GM18861 (cell line): ENCODE data around the gene BEX2.
A peak's percentile ranks its signal among the peaks of the same experiment; 100 is the strongest.
"Not testable (repeated sequence)": the region's sequence is repeated elsewhere in the genome, so short reads cannot be mapped to it uniquely, and the experiment has no call there.

ENCODE experiments used
- ATAC-seq: cut with Tn5 transposase; IDR thresholded peaks from one replicate; pipeline ENCODE4 v1.9.1; 2021; ENCODE audit not compliant: unreplicated experiment

The BEX2 gene

GRCh38 chrX:103310555-103311398 lies at the start of gene BEX2:
BEX2 (minus strand) TSS chrX:103310990; CDS start chrX:103309976, 1,014 bp downstream.
- peak; percentile 87 for ATAC-seq

DNA sequence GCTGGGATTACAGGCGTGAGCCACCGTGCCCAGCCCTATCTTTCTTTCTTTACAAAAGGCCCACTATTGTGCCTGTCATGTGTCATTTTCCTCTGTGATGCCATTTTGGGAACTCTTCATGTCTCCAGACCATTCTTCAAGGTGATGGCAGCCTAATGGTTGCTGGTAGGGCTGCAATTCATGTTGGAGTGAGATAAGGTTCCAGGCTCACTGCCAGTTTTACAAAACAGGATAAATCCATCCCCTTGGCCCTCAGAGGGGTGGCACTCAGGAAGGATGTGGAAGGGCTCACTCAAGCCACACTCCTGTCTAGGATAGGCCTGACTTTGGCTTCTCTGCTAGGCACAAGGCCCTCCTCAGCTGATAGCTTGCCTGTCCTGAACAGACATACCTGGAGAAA lies 49.3 kb upstream of the BEX2 start:
- ATAC-seq, result no peak

- ATAC-seq, result not testable (repeated sequence)
Measured at GRCh38 chrX:103359605-103360004, 48.8 kb upstream of the BEX2 start.

- ATAC-seq, result no peak
Measured at GRCh38 chrX:103357871-103358270, 47.1 kb upstream of the BEX2 start.

DNA sequence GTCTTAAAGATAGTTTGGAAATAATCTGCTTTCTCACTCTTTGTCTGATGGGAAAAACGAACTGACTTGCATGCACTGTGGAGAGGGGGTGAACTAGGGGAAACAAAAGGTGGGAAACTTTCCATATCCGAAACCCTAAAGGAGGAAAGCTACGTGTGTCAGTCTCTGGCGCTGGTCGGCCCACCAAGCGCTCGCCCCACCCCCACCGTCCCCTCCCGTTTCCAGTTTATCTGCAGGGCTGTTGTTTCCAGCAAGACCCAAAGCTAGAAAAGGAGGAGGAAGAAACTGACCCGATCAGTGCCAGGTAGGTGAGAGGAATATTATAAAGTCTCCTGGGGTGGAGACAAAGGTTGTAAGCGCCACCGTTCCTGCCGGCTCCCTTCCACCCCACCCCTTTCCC lies 46.1 kb upstream of the BEX2 start:
- no peak for ATAC-seq

GRCh38 chrX:103356130-103356798 lies 45.5 kb upstream of the BEX2 start, which contains the start of gene TCEAL9:
TCEAL9 (plus strand) TSS chrX:103356506; CDS start chrX:103357685, 1,179 bp downstream.
- no peak for ATAC-seq

GRCh38 chrX:103347682-103348397 lies 37.0 kb upstream of the BEX2 start:
- ATAC-seq, result no peak

DNA sequence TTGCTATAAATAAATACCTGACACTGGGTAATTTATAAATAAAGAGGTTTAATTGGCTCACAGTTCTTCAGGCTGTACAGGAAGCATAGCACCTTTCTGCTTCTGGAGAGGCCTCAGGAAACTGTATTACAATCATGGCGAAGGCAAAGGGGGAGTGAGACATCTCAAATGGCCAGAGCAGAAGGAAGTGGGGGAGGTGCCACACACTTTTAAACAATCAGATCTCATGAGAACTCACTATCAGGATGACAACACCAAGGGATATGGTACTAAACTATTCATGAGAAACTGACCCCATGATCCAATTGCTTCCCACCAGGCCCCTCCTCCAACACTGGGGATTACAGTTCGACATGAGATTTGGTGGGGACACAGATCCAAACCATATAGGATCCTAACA lies 33.8 kb upstream of the BEX2 start:
- ATAC-seq, result no peak

DNA sequence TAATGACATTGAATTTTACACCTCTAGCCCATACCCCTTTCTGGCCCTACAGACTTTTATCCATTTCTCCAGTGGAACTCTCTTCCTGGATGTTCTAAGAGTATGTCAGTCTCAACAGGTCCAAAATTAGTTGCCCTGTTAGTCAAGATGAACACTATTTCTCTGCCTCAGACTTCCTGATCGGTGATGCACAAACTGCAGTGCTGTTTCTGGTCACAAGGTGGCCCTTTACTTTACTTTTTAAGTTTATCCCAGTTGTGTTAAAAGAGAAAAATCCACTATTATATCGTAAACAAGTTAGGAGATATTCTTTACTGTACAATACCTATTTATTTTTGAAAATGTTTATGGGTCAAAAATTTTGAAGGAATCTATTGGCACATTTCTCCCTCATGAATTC lies 32.3 kb upstream of the BEX2 start:
- peak; percentile 70 for ATAC-seq

- no peak for ATAC-seq
Measured at GRCh38 chrX:103338663-103339062, 27.9 kb upstream of the BEX2 start.

GRCh38 chrX:103330681-103331288 lies 20.0 kb upstream of the BEX2 start:
- ATAC-seq, result no peak

DNA sequence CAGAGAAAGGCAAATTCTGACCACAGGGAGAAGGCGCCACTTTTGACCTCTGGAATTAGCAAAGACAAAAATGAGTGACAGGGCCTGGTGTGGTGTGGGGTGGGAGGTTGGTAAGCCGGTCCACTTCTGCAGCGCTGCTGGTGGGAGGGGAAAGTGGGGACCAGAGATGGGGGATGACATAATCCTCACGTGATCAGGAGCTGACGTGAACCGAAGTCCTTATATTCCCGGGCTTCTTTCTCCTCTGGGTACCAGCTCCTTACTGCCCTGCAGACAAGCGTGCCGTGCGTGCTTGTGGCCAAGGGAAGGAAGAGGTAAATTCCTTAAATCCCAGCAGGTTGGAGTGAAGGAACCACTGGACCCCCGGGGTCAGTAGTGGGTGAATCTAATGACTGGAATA lies 19.2 kb upstream of the BEX2 start, which contains the start of gene TCEAL7:
TSS of gene TCEAL7 (plus strand) at position 249 of the 400 bp plus-strand sequence. CDS start 1,165 bp downstream, outside the sequence.
- ATAC-seq, result no peak

DNA sequence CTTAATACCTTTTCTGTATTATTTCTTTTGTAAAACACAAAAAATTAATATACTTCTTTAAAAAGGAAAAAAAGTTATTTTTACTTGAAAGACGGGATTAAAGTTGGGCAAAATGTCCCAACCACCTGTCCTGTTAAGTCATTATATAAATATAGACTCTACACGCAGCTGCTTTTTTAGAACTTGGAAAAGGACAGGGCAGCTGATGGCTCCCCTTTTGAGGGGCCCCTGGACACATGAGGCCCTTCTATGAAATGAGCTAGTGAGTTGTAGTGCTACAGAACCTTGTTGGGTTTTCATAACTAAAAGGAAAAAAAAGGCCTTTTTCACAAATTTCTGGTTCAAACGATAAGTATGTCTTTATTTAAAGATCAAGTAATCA lies 600 bp upstream of the BEX2 start:
- no peak for ATAC-seq

GRCh38 chrX:103309860-103310554 lies 783 bp downstream of the BEX2 start:
- no peak for ATAC-seq

- not testable (repeated sequence) for ATAC-seq
Measured at GRCh38 chrX:103305666-103306065, 5.1 kb downstream of the BEX2 start.

- ATAC-seq, result no peak
Measured at GRCh38 chrX:103304705-103305104, 6.1 kb downstream of the BEX2 start.

DNA sequence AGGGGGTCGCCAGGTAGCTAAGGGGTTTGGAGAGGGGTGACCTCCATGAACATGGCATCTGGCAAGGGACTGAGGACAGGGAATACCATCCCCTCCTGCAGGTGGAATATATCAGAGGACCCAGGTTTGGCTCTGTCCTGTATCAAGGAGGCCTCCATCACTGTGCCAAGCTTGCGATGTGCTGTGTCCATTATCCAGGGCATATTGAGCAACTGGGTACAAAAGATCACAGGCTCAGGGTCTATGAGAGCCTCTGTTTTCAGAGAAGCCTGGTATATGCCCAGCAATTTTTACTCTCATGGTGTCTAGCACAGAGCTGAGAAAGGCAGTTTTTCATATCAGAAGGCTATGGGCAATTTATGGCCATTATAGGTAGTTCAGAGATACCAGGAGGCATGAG lies 17.7 kb downstream of the BEX2 start:
- no peak for ATAC-seq

- no peak for ATAC-seq
Measured at GRCh38 chrX:103279624-103280023, 31.2 kb downstream of the BEX2 start.

DNA sequence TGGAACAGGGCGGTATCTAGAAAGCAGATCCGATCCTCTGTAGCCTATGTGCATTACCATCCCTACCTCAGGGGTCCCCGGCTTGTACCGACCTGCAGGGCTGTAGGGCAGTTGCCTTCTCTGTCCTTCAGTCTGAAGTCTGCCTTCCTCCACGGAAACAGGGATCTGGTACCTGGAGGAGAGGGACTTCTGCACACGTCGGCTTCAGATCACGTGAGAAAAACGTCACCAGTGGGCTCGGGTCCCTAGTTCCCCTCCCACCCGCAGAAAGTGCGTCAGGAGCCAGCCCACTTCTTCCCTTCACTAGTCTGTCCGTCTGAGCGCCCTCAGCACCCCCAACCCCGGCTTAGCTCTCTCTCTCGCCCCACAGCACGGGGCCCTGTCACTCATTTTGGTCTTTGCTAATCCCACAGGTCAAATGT lies 34.2 kb downstream of the BEX2 start, which contains the start of gene TCEAL5:
TSS of gene TCEAL5 (minus strand) at position 170 of the 422 bp plus-strand sequence. CDS start 2,187 bp downstream, outside the sequence.
- no peak for ATAC-seq

GRCh38 chrX:103275947-103276567 lies 34.7 kb downstream of the BEX2 start:
- no peak for ATAC-seq
